Common myeloid progenitor, CD34-positive (primary cell): ENCODE data around the gene DENND5B.

Source experiments
- CTCF ChIA-PET: fragments of 350-600 bp; sonication (Branson Sonifier 250); formaldehyde crosslinking; loops from one replicate; lab custom pipeline; 2021; ENCODE audit warnings: antibody characterized with exemption; lab: Charles Lee
- POLR2A ChIA-PET: fragments of 350-600 bp; sonication (Branson Sonifier 250); formaldehyde crosslinking; loops from one replicate; lab custom pipeline; 2021; ENCODE audit warnings: antibody characterized with exemption; lab: Charles Lee
- DNase-seq, 3 donors: peaks; one replicate each; pipeline versions ENCODE4 v3.0.0 to v3.0.0-alpha.2; 2013
- H3K27ac ChIP-seq, 2 experiments: 1 replicate in 1 of 2; 2 replicates in 1 of 2; pipeline ENCODE4 v1.7.0; 2013; ENCODE audit warnings: inconsistent platforms in 2 of 2, low read length in 2 of 2, mild to moderate bottlenecking in 2 of 2, low read depth in 1 of 2, moderate library complexity in 1 of 2; ENCODE audit not compliant: severe bottlenecking in 2 of 2, insufficient read depth in 1 of 2, poor library complexity in 1 of 2
- H3K27me3 ChIP-seq, 5 experiments: replicated peaks in 2 of 5; 1 replicate in 3 of 5; 2 replicates in 2 of 5; pipeline versions ENCODE4 v1.6.1 to v1.7.0; 2013; ENCODE audit warnings: low read length in 4 of 5, mild to moderate bottlenecking in 2 of 5, moderate library complexity in 2 of 5, inconsistent platforms in 1 of 5; ENCODE audit not compliant: insufficient read depth in 5 of 5, control insufficient read depth in 4 of 5
- H3K36me3 ChIP-seq, 4 experiments: 1 replicate in 2 of 4; 2 replicates in 2 of 4; pipeline versions ENCODE4 v1.6.1 to v1.7.0; 2013; ENCODE audit warnings: low read length in 3 of 4, control low read depth in 1 of 4, mild to moderate bottlenecking in 1 of 4; ENCODE audit not compliant: control insufficient read depth in 4 of 4, insufficient read depth in 4 of 4
- H3K4me1 ChIP-seq, 4 experiments: 1 replicate in 3 of 4; 2 replicates in 1 of 4; pipeline versions ENCODE4 v1.6.1 to v1.7.1; 2013; ENCODE audit warnings: low read length in 3 of 4, mild to moderate bottlenecking in 3 of 4, control low read depth in 1 of 4, inconsistent platforms in 1 of 4, moderate library complexity in 1 of 4; ENCODE audit not compliant: control insufficient read depth in 4 of 4, insufficient read depth in 4 of 4; ENCODE audit errors: control extremely low read depth in 1 of 4
- H3K4me3 ChIP-seq, 7 experiments: 1 replicate in 4 of 7; 2 replicates in 3 of 7; pipeline versions ENCODE4 v1.5.1 to v1.7.0; 2013; ENCODE audit warnings: mild to moderate bottlenecking in 7 of 7, low read length in 6 of 7, moderate library complexity in 6 of 7, inconsistent platforms in 2 of 7, low read depth in 2 of 7, control low read depth in 1 of 7; ENCODE audit not compliant: insufficient read depth in 4 of 7, control insufficient read depth in 1 of 7; ENCODE audit errors: extremely low read depth in 1 of 7
- H3K9me3 ChIP-seq, 5 experiments: 1 replicate in 4 of 5; 2 replicates in 1 of 5; pipeline versions ENCODE4 v1.6.1 to v1.7.1; 2013; ENCODE audit warnings: low read length in 4 of 5, mild to moderate bottlenecking in 2 of 5, inconsistent platforms in 1 of 5, low read depth in 1 of 5, moderate library complexity in 1 of 5; ENCODE audit not compliant: control insufficient read depth in 4 of 5, insufficient read depth in 2 of 5; ENCODE audit errors: control extremely low read depth in 1 of 5
- WGBS: methylation state at CpG from one replicate; pipeline ENCODE4 v1.1.5; 2013; ENCODE audit not compliant: insufficient coverage; 5-methylcytosine and 5-hydroxymethylcytosine counted together

Gene DENND5B

GRCh38 chr12:31491241-31491794, 99.6 kb downstream of the DENND5B start:
- ChIA-PET POLR2A (no interaction called here), CTCF (interaction anchor here (1.5 kb wide), 1 partner anchor 9 kb away, joined by 5 read pairs; no protein-coding TSS in a partner anchor)
- no CpG with 5 or more reads among the region's 5 CpGs for WGBS
- no peaks in the 10 kb centered on the region for H3K27me3 ChIP-seq
- DNase-seq, result no peak
- peaks cover 0 to 4% (median 3%) of the 10 kb centered on the region in 4 experiments for H3K36me3 ChIP-seq
- H3K4me1 ChIP-seq, result no peaks in the 10 kb centered on the region
- no peak overlapping the region for H3K4me3 ChIP-seq
- no peak overlapping the region for H3K27ac ChIP-seq
- H3K9me3 ChIP-seq, result no peaks in the 10 kb centered on the region

GRCh38 chr12:31488737-31489338, 102.1 kb downstream of the DENND5B start:
- DNase-seq, result no peak
- 92% methylated on average over 2 of the region's 4 CpGs for WGBS
- no peaks in the 10 kb centered on the region for H3K27me3 ChIP-seq
- H3K36me3 ChIP-seq, result peaks cover 0 to 2% (median 2%) of the 10 kb centered on the region in 4 experiments
- ChIA-PET POLR2A (no interaction called here), CTCF (interaction anchor here (0.6 to 0.7 kb wide), 2 partner anchors 14 to 179 kb away, joined by 3 read pairs; no protein-coding TSS in a partner anchor)
- H3K4me1 ChIP-seq, result no peaks in the 10 kb centered on the region
- H3K4me3 ChIP-seq, result no peak overlapping the region
- H3K27ac ChIP-seq, result no peak overlapping the region
- no peaks in the 10 kb centered on the region for H3K9me3 ChIP-seq

GRCh38 chr12:31485571-31485970, 105.4 kb downstream of the DENND5B start:
- H3K27ac ChIP-seq, result no peak overlapping the region
- ChIA-PET CTCF (no interaction called here), POLR2A (no interaction called here)
- no peaks in the 10 kb centered on the region for H3K4me1 ChIP-seq
- no peaks in the 10 kb centered on the region for H3K27me3 ChIP-seq
- no peak overlapping the region for H3K4me3 ChIP-seq
- no peak for DNase-seq
- H3K9me3 ChIP-seq, result no peaks in the 10 kb centered on the region
- peaks cover 0 to 2% (median 2%) of the 10 kb centered on the region in 4 experiments for H3K36me3 ChIP-seq

GRCh38 chr12:31482816-31483215, 108.1 kb downstream of the DENND5B start:
- CTCF ChIA-PET, result interaction anchor here (1.1 to 1.2 kb wide), 2 partner anchors 9 to 108 kb away, joined by 3 to 5 read pairs; no protein-coding TSS in a partner anchor
- H3K27ac ChIP-seq, result no peak overlapping the region
- peaks cover 3 to 8% (median 6%) of the 10 kb centered on the region in 4 experiments for H3K36me3 ChIP-seq
- 97% methylated on average over 3 of the region's 3 CpGs for WGBS
- no peak for DNase-seq
- no peaks in the 10 kb centered on the region for H3K4me1 ChIP-seq
- H3K9me3 ChIP-seq, result no peaks in the 10 kb centered on the region
- POLR2A ChIA-PET, result interaction anchor here (0.6 kb wide), 1 partner anchor 288 kb away, joined by 3 read pairs; no protein-coding TSS in a partner anchor
- no peak overlapping the region for H3K4me3 ChIP-seq
- H3K27me3 ChIP-seq, result no peaks in the 10 kb centered on the region

GRCh38 chr12:31481415-31481814, 109.5 kb downstream of the DENND5B start:
- Histone ChIP-seq H3K27me3 (no peaks in the 10 kb centered on the region), H3K4me1 (no peaks in the 10 kb centered on the region), H3K9me3 (no peaks in the 10 kb centered on the region), H3K36me3 (peaks cover 3 to 8% (median 6%) of the 10 kb centered on the region in 4 experiments), H3K4me3 (no peak overlapping the region), H3K27ac (no peak overlapping the region)
- CTCF ChIA-PET, result no interaction called here
- WGBS, result 85% methylated on average over 1 of the region's 3 CpGs
- DNase-seq, result no peak
- POLR2A ChIA-PET, result no interaction called here

GRCh38 chr12:31479516-31480210, 111.3 kb downstream of the DENND5B start:
- CTCF ChIA-PET, result no interaction called here

GRCh38 chr12:31478898-31479297, 112.0 kb downstream of the DENND5B start:
- Histone ChIP-seq H3K36me3 (peaks cover 3 to 8% (median 7%) of the 10 kb centered on the region in 4 experiments), H3K9me3 (no peaks in the 10 kb centered on the region), H3K4me3 (no peak overlapping the region), H3K27ac (no peak overlapping the region), H3K27me3 (no peaks in the 10 kb centered on the region), H3K4me1 (no peaks in the 10 kb centered on the region)
- CTCF ChIA-PET, result no interaction called here
- no peak for DNase-seq
- POLR2A ChIA-PET, result no interaction called here
- 100% methylated on average over 1 of the region's 3 CpGs for WGBS

More at GRCh38 chr12:31479516-31480210, 111.3 kb downstream of the DENND5B start:
- DNase-seq, result no peak
- POLR2A ChIA-PET, result no interaction called here
- no peak overlapping the region for H3K4me3 ChIP-seq
- 100% methylated on average over 2 of the region's 5 CpGs for WGBS
- no peaks in the 10 kb centered on the region for H3K9me3 ChIP-seq
- H3K27me3 ChIP-seq, result no peaks in the 10 kb centered on the region
- peaks cover 3 to 8% (median 5%) of the 10 kb centered on the region in 4 experiments for H3K36me3 ChIP-seq
- no peaks in the 10 kb centered on the region for H3K4me1 ChIP-seq
- H3K27ac ChIP-seq, result no peak overlapping the region
